Measurements from ENCODE around the gene EPHX1.

EPHX1 gene

DNA sequence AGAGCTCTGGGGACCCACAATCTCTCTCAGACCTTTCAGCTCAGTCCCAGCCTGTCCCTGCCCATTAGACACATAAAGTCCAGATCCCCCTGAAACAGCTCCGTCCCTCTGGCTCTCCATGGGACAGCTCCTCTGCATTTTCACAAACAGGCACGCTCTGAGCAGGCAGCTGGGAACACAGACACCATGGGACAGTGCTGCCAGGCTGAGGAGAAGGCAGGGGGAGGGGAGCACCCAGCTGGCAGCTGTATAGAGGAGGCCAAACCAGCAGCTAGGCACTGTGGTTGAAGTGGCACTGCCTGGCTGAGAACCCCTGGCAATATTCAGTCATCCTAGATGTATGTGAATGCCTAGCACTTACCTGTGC, 70.3 kb downstream of the EPHX1 start:
- TF ChIP-seq, protein P1, sequence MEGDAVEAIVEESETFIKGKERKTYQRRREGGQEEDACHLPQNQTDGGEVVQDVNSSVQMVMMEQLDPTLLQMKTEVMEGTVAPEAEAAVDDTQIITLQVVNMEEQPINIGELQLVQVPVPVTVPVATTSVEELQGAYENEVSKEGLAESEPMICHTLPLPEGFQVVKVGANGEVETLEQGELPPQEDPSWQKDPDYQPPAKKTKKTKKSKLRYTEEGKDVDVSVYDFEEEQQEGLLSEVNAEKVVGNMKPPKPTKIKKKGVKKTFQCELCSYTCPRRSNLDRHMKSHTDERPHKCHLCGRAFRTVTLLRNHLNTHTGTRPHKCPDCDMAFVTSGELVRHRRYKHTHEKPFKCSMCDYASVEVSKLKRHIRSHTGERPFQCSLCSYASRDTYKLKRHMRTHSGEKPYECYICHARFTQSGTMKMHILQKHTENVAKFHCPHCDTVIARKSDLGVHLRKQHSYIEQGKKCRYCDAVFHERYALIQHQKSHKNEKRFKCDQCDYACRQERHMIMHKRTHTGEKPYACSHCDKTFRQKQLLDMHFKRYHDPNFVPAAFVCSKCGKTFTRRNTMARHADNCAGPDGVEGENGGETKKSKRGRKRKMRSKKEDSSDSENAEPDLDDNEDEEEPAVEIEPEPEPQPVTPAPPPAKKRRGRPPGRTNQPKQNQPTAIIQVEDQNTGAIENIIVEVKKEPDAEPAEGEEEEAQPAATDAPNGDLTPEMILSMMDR (IDR thresholded peaks at IDR 0.05), result no peak

DNA sequence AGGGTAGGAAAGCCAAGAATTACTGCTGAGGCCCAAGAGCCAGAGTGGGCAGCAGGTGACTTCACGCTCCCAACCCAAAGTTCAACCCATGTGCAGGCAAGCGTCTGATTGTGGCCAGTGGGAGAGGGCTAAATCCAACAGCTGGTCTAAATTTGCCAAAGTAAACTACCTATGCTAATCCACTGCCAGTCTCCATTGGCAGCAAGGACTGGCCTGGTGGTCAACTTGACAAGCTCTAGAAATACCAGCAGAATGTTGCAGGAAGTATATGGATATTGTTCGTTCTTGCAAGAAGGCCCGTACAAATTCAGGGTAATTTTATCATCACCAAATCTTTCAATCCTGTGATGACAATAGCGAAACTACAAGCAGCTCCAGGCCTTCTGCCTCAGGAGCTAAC, 70.7 kb downstream of the EPHX1 start:
- TF ChIP-seq, protein P1 (IDR thresholded peaks at IDR 0.05), result no peak

DNA sequence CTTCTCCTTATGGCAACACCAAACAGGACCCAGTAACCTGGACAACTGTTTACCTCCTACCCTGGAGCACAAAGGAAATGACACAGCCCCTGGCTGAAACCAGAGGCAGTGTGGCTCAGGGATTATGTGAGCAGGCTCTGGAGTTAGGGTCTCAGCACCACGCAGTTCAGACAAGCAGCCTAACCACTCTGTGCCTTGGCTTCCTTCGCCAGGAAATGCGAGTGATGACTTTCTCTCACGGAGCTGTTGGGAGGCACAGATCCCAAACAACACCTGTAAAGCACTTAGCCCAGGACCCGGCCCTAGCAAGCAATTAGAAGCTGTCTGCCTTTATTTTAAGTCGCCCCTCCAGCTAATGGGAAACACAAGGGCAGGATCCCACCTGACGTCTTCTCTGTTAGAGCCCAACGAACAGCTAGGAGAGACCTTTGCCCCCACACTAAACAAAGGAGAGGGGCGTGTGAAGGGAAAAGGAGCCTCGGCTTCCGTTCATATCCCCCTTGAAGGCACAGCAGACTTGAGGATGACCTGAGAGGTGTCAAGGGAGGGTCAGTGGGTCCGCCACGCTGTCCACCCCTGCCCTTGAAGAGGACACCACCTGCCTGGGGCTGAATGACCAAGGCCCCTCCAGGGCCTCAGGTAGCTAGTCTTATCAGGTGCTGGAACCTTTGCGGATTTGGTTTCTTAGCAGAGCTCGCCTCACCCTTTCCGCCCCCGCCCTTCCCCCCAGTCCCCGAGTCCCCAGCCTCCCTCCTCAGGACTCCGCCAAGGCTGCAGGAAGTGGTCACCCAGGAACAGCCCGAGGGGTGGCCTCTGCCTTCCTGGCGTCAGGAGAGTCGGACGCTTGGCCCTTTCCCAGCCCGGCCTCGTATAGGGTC, 71.4 kb downstream of the EPHX1 start:
- TF ChIP-seq, protein P1 (IDR thresholded peaks at IDR 0.05), result no peak

DNA sequence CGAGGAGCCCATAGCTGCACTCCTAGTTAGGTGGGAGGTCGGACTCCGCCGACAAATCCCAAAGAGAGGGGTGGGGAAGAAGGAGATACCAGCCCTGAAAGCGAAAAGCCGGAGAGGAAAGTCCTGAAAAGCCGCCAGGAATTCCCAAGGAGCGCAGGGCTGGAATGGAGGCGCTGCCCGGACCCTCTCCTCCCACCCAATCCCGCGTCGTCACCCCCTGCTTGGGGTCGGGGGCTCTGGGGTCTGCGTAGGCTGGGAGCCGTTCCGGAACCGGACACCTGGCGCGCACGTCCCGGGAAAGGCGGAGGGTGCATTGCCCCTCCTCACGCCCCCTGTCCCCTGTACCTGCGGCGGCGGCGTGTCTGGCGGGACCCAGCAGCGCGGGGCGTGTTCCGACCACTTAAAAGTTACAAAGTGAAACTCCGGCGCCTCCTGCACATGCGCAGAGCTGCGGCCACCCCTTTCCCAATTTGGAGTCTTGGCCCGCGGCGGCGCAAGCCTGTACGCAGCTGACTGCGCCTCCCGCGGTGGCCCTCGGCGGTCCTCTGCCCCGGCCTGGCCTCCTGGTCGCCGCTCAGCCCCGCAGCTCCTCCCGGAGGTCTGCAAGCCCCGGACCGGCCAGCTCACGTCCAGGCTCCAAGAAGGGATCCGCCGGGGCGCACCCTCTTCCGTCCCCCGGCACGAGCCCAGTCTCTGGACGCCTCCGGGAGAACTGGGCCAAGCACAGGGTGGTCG, 72.2 kb downstream of the EPHX1 start, which contains the start of gene TMEM63A:
TSS of gene TMEM63A (minus strand) at position 422 of the 735 bp plus-strand sequence. CDS start 4,800 bp downstream, outside the sequence.
- TF ChIP-seq, protein P1 (IDR thresholded peaks at IDR 0.05), result peak; percentile 39; the same call in 1 of the 2 replicates

DNA sequence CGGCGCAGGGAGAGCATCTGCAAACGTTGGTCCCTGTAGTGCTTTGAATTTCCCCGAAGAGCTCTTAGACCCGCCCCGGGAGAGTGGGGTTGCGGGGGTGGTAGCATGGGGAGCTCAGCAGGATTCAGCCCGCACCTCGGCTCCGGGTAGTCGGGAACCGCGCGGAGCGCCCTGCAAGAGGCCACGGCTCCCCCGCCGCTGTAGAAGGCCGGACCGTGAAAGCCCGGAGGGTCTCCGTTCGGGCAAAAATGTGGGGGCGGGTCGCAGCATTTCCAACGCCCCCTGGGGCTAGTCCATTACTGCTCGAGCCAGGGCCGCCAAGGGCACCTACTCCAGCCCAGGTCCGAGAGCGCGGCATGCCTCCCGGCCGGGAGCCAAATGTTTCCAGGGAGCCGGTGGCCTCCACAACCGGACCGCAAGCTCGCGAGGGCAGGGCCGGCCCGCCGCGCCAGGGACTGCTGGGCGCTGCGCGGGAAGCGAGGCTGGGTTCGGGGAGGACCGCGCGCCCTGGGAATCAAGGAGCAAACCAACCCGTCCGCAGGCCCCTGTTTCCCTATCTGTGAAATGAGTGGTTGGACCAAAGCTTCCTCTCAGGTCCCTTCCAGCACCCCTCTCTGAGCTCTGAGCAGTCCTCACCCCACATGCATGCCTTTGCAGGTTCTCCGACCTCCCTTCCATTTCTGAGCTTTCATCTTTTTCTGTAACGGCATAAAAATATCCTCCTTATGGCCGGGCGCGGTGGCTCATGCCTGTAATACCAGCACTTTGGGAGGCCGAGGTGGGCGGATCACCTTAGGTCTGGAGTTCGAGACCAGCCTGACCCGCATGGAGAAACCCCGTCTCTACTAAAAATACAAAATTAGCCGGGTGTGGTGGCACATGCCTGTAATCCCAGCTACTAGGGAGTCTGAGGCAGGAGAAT, 73.0 kb downstream of the EPHX1 start:
- TF ChIP-seq, protein P1 (IDR thresholded peaks at IDR 0.05), result no peak

DNA sequence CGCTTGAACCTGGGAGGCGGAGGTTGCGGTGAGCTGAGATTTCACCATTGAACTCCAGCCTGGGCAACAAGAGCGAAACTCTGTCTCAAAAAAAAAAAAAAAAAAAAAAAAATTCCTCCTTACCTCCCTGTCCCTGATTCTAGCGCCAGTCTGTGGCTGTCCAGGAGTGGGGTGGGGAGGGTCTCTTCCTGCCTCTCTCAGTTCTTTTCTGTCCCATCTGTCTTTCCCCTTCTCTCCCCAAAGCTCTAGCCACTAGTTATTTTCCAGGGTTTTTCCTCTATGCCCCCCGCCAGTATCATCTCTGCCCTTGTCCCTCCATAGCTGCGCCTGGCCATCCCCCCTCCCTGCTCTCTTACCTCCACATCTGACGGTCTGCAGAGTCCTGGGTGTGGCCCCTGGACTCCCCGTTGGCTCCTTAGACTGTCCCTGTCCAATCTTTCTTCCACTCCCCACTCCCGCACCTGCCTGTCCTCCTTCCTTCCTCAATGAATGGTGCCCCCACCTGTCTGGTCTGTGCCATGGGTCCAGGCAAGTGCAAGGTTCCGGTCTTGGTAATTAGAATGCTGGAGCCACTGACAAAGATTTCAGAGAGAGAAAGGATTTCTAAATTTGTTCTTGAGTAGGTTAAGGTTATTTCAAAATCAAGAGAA, 73.8 kb downstream of the EPHX1 start:
- TF ChIP-seq, protein P1 (IDR thresholded peaks at IDR 0.05), result no peak

All from LNCAP (cell line).